Stomach (tissue), 4 donors: ENCODE measurements around the gene OCA2.

Source experiments
- EP300 ChIP-seq: sonication (generic); formaldehyde crosslinking; IDR thresholded peaks from one replicate; pipeline ENCODE4 v1.6.1; 2017; ENCODE audit warnings: antibody characterized with exemption
- TF ChIP-seq, protein P1 (sequence below), 7 experiments: fragments of 450-650 bp in 4 of 7; fragments of 200-600 bp in 3 of 7; sonication (generic) in 3 of 7; IDR thresholded peaks; one replicate each; pipeline ENCODE4 v1.5.1; 2016 to 2019; ENCODE audit warnings: antibody characterized with exemption in 7 of 7, control low read depth in 2 of 7, mild to moderate bottlenecking in 1 of 7

DNA sequence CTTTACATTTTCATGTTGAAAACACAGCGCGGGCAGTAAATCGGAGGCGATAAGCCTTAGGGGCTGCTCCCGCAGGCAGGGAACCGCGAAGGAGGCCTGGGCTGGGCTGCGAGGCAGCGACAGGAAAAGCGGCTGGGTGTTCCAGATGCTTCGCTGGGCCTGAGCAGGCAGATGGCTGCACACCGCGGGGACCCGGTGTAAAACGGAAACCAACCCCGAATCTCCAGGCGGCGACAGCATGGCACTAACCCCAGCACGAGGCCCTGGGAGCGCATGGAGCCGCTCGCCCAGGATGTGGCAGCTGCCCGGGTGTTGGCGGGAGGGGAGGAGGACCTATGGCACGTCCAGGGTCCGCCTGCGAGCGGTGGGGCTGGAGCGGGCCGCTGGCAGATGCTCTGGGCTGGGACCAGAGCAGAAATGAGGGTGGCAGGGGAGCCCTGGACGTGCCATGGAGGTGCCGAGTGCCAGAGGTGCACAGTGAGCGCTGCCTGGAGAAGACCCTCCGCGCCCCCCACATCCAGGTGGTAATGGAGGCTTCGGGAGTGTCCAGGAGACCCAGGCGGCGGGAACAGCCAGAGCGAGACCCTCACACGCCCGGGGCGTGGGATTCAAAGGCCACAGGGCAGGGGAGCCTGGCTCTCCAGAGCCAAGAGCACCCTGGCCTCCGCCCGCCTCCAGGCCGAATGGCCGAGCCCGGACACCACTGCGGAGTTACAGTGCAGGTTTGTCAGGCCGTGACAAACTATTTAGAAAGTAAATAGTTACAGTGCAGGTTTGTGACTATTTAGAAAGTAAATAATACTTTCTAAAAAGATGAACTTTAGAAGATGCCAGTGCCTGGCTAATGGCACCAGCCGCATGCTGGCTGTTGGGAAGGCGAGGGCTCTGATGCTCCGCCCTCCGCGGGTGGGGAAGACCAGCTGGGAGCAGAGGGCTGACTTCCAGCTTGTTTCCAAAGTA lies 293.6 kb downstream of the OCA2 start:
- TF ChIP-seq, protein P1, sequence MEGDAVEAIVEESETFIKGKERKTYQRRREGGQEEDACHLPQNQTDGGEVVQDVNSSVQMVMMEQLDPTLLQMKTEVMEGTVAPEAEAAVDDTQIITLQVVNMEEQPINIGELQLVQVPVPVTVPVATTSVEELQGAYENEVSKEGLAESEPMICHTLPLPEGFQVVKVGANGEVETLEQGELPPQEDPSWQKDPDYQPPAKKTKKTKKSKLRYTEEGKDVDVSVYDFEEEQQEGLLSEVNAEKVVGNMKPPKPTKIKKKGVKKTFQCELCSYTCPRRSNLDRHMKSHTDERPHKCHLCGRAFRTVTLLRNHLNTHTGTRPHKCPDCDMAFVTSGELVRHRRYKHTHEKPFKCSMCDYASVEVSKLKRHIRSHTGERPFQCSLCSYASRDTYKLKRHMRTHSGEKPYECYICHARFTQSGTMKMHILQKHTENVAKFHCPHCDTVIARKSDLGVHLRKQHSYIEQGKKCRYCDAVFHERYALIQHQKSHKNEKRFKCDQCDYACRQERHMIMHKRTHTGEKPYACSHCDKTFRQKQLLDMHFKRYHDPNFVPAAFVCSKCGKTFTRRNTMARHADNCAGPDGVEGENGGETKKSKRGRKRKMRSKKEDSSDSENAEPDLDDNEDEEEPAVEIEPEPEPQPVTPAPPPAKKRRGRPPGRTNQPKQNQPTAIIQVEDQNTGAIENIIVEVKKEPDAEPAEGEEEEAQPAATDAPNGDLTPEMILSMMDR (IDR thresholded peaks at IDR 0.05): no peak
- TF ChIP-seq EP300: no peak
